SK-N-SH (cell line): ENCODE data around the gene ZCCHC17. TPM values are rescaled to one million over a fixed set of nuclear protein-coding genes. Genes with fewer than 3 reads are reported as not detected.
A peak's percentile ranks its signal among the peaks of the same experiment; 100 is the strongest.

Source experiments
- ELF1 ChIP-seq: IDR thresholded peaks from 2 replicates; pipeline ENCODE4 v1.4.0; 2012
- EP300 ChIP-seq, 2 experiments: IDR thresholded peaks; 2 replicates each; pipeline versions ENCODE4 v1.4.0 to v1.6.1; 2012; ENCODE audit warnings: borderline replicate concordance in 1 of 2, low read depth in 1 of 2, low read length in 1 of 2
- FOSL2 ChIP-seq: IDR thresholded peaks from 2 replicates; pipeline ENCODE4 v1.4.0; 2012; ENCODE audit warnings: low read depth, mild to moderate bottlenecking, moderate library complexity, borderline replicate concordance
- IRF3 ChIP-seq: fragments of 150-350 bp; IDR thresholded peaks from 2 replicates; pipeline ENCODE4 v1.6.1; 2016; ENCODE audit warnings: mild to moderate bottlenecking, low read depth, low read length
- NFIC ChIP-seq: IDR thresholded peaks from 2 replicates; pipeline ENCODE4 v1.4.0; 2012; ENCODE audit warnings: borderline replicate concordance
- RAD21 ChIP-seq: IDR thresholded peaks from 2 replicates; pipeline ENCODE4 v1.6.1; 2012; ENCODE audit warnings: mild to moderate bottlenecking, low read length
- RCOR1 ChIP-seq: fragments of 150-350 bp; IDR thresholded peaks from 2 replicates; pipeline ENCODE4 v1.6.1; 2017; ENCODE audit warnings: antibody characterized with exemption, low read length
- RXRA ChIP-seq: IDR thresholded peaks from 2 replicates; pipeline ENCODE4 v1.4.0; 2012; ENCODE audit warnings: low read depth, mild to moderate bottlenecking, borderline replicate concordance
- SIN3A ChIP-seq: IDR thresholded peaks from 2 replicates; pipeline ENCODE4 v1.6.1; 2012; ENCODE audit warnings: low read depth, mild to moderate bottlenecking, low read length, moderate library complexity, borderline replicate concordance
- SMC3 ChIP-seq: IDR thresholded peaks from 2 replicates; pipeline ENCODE4 v1.6.1; 2012; ENCODE audit warnings: low read depth, low read length, improper control_type of control experiment
- polyA plus RNA-seq, 3 experiments: library from polyadenylated mRNA; depleted of rRNA; stranded (reverse); fragments of >200 nt; gene quantifications; 2 replicates each; pipeline ENCODE4 v1.2.3, GENCODE V29; 2012

Gene ZCCHC17
- polyA plus RNA-seq, 1 of the 3 experiments (the other 2 are of a cell fraction), result 25.8 TPM

- TF ChIP-seq IRF3 (no peak), SIN3A (0 out of 2 replicates have a peak, but pooled peaks have one; percentile 12), EP300 (IDR thresholded peaks at IDR 0.05; ENCODE audit: borderline replicate concordance in 1 of 2, low read depth in 1 of 2, low read length in 1 of 2) (0 out of 4 replicates have a peak, but pooled peaks of 1 of the 2 experiments have one; percentile 4), SMC3 (no peak), NFIC (peak; percentile 69), RAD21 (no peak), RCOR1 (no peak), RXRA (no peak), FOSL2 (no peak), ELF1 (no peak)
Observed at GRCh38 chr1:31413405-31414001, 116.7 kb downstream of the ZCCHC17 start (continued).

Other genes with a start within 250 kb of the ZCCHC17 start
- gene PUM1, start 231.3 kb upstream of the ZCCHC17 start, polyA plus RNA-seq (2012; rRNA removed), result 51.0 and 66.7 TPM in 2 replicates
- 0.54 and 0.96 TPM in 2 replicates for gene NKAIN1, start 57.1 kb upstream of the ZCCHC17 start, polyA plus RNA-seq (2012; rRNA removed)
- gene SNRNP40, start 244 bp upstream of the ZCCHC17 start, polyA plus RNA-seq (2012; rRNA removed), result 46.7 and 53.3 TPM in 2 replicates
- gene FABP3, start 76.0 kb downstream of the ZCCHC17 start, polyA plus RNA-seq (2012; rRNA removed), result 0.08 TPM in 1 of 2 replicates, not detected in the other
- gene SERINC2, start 116.2 kb downstream of the ZCCHC17 start, polyA plus RNA-seq (2012; rRNA removed), result 15.5 and 22.2 TPM in 2 replicates